Dedifferentiated amniotic fluid mesenchymal stem cell (primary cell): ENCODE results near the gene SMG7.

Experiments
- DNase-seq: peaks from one replicate; pipeline ENCODE4 v3.0.0-alpha.2; 2016; ENCODE audit errors: extremely low spot score

The SMG7 gene

DNA sequence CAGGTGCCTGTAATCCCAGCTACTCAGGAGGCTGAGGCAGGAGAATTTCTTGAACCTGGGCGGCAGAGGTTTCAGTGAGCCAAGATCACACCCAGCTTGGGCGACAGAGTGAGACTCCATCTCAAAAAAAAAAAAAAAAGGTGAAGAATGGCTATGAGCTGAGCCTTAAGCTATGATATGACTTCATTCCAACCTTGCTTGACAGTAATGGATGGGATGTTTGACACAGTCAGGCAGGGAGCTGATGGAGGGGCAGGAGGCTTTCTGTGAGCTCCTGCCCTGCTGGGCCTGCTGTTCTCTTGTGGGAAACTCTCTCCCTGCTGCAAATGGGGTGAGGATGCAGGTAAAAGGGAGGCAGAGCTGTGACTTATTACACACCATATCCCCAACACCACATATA, 90.4 kb downstream of the SMG7 start:
- no peak for DNase-seq

- DNase-seq = no peak
Measured at GRCh38 chr1:183565261-183565660, 93.0 kb downstream of the SMG7 start.

GRCh38 chr1:183566026-183566425, 93.7 kb downstream of the SMG7 start:
- DNase-seq = no peak

GRCh38 chr1:183567584-183567983, 95.3 kb downstream of the SMG7 start:
- no peak for DNase-seq

DNA sequence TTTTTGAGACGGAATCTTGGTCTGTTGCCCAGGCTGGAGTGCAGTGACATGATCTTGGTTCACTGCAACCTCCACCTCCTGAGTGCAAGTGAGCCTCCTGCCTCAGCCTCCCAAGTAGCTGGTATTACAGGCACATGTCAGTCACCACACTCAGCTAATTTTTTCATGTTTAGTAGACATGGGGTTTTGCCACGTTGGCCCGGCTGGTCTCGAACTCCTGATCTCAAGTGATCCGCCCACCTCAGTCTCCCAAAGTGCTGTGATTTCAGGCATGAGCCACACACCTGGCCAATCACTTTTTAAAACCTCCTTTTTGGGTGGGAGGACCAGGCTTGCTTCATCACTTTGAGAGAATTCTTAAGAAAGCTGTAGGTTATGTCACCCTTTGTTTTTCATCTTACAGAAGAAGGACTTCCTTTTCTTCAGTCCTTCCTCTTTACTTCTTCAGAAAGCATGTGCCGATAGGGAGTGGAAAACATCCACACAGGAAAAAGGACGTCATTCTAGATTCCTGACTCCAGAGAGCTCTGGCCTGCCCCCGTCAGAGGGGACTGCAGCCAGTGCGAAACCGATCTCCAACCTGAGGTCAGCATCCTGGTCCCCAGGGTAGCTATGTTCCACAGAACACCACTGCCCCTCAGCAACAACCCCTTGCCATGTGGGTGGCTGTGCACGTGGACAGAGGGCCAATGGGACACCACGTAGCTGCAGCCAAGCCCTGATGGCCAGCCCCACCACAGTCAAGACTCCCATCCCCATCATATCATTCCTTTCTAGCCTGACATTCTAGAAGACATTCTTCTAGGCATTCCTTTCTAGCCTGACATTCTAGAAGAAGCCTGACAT, 96.1 kb downstream of the SMG7 start:
- no peak for DNase-seq

DNA sequence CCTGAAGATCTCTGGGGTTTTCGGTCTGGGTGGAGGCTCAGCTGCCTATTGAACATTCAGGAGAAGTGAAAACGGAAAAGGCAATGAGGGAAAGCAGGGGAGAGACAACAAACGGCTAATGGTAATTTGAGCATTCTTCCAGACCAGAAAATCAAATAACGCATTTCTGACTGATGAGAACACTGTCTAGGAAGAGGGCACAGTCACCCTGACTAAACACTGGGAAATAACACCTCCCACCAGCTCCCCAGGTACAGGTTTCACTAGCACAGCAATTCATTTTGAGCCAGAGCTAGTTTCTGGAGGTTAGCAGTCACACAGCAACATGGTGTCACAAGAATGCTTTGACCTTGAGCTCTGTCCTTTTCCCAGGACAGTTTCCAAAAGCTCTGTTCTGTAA, 96.8 kb downstream of the SMG7 start:
- no peak for DNase-seq

- no peak for DNase-seq
Measured at GRCh38 chr1:183569801-183570200, 97.5 kb downstream of the SMG7 start.

- DNase-seq = no peak
Measured at GRCh38 chr1:183570451-183570850, 98.2 kb downstream of the SMG7 start.

- DNase-seq = no peak
Measured at GRCh38 chr1:183571678-183572268, 99.5 kb downstream of the SMG7 start.

DNA sequence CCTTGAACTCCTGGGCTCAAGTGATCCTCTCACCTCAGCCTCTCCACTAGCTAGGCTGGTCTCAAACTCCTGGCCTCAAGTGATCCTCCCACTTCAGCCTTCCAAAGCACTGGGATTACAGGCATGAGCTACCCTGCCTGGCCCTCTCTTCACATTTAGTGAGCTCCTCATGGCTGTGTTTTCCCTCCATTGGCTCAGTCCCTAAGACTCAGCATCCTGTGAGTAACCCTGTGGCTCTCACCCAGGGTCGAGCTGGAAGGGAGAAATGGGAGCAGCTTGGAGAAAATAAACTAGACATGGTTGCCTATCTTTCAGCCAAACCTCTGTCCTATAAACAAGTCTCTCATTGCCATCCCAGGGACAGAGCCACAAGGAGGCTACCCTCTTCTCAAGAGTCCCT, 100.4 kb downstream of the SMG7 start:
- no peak for DNase-seq

- no peak for DNase-seq
Measured at GRCh38 chr1:183575606-183576005, 103.3 kb downstream of the SMG7 start.

DNA sequence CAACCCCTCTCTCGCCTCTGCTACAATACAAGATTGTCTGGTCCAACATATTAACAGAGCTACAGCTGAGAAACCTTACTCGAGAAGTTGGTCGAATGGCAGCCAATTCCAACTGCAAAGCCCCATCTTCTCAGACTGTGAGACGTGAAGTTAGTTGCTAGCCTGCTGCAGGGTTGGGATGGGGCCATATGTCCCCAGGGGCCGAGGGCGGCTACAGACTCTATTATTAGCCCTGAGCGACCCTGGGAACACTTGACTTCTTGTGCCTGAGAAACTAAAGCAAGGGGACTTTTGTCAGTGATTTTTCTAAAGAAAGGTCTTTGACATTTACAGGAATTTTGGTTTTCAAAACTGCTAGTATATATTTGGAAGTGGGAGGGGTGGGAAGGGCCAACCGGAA, 104.2 kb downstream of the SMG7 start:
- no peak for DNase-seq

DNA sequence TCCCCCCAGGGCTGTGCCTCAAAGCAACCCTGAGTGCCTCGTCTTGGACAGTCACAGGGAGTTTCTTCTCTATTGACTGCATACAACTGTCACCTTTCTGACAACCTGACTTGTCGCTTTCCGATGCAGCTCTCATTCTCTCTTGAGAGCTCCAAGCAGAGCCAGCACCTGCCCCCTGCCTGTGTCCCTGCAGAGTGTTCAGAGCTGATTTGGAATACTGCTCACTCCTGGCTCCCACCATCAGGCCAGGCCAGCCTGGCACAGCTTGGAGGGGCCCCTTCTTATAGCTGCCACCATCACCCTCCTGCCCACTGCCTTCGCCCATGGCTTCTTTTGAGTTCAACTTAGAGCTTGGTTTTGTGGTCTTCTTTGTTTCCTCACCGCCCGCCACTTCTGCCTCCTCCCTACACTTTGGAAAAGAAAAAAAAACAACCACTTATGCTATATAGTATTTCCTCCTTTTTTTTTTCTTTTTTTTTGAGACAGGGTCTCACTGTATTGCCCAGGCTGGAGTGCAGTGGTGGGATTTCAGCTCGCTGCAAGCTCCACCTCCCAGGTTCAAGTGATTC, 105.7 kb downstream of the SMG7 start:
- no peak for DNase-seq

DNA sequence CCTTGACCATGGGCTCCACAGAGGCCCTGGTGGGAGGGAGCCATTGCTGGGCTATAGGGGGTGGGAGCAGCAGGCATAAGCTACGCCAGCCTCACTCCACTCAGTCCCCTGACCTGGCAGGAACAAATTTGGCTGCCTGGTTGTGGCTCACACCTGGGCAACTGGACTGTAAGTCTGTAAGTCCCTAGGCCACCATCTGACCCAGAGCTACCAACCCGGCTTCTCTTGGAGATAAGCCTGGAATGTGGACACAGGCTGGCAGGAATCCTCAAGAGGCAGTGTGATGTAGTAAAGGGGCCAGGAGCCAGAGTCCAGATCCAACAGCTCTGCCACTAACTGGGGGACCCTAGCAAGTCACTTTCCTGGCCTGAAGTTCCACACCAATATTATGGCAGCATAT, 106.6 kb downstream of the SMG7 start:
- no peak for DNase-seq

DNA sequence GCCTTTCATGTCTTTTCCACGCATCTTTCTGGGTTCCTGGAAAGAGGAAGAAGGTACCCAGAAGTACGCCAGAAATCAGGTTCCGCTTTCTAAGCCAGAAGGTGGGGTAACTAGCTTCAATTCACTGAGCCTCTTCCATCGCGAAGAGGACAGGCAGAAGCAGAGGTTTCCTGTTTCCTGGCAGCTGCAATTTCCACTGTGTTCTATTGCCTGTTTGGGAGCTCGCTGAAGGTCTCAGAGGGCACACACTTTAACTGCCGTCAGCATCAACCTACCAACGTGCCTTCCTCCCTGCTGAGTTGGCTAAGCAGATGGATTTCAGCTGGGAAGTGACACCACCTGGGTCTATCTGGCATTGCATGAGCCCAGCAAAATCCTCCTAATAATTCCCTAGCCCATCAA, 108.0 kb downstream of the SMG7 start:
- no peak for DNase-seq

GRCh38 chr1:183582021-183582713, 109.9 kb downstream of the SMG7 start:
- no peak for DNase-seq

GRCh38 chr1:183583466-183583865, 111.2 kb downstream of the SMG7 start:
- no peak for DNase-seq

DNA sequence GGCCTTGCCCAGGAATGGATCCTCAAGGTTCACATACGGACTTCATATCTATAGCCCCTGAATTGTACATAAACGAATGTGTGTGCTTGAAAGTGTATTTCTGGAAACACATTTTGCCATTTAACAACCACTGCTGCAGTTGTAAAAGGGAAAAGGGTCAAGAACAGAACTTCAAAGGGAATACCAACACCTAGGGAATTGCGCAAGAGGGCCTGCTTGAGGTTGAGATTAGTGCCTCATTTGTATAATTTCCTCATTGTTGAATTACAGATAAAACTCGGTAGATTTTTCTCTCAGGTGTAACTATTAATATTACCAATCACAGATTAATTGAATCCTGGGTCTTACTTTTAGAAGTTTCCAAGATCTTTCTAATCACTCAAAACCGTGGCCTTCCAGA, 111.8 kb downstream of the SMG7 start:
- no peak for DNase-seq

GRCh38 chr1:183585038-183585437, 112.7 kb downstream of the SMG7 start:
- no peak for DNase-seq

- no peak for DNase-seq
Measured at GRCh38 chr1:183586455-183586854, 114.2 kb downstream of the SMG7 start.

DNA sequence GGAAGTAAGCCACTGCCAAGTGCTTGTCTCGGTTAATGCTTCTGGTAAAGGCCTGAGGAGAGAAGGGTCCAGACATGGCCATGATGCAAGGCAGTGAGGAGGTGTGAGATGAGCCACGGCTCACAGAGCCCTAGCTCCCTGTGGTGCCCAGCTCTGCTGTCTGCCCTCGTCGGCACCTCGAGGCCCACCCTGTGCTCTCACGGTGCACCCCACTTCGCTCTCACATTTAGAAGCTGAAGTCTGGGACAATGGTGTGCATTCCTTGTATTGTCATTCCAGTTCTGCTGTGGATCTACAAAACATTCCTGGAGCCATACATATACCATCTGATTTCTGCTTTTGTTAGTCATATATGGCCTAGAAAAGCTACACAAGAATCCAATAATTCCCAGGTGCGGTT, 114.6 kb downstream of the SMG7 start:
- no peak for DNase-seq

DNA sequence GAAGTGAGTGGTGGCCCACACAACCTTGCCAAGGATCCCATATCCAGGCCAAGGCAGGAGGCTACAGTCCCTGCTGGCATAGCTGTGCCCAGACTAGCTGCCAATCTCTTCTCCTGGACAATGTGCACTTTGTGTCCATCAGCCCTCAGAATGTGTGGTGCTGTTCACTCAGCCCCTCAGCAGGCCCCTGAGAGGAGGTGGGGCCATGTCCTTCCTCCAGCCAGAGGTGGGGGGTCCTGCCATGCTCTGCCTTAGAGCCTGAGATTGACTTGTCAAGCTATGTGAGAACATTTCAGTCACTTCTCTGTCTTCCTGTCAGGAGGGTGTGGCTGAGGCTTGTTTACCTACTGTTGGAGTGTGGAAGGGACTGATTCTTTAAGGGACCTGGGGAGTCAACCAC, 116.5 kb downstream of the SMG7 start:
- DNase-seq = no peak

- DNase-seq = no peak
Measured at GRCh38 chr1:183589384-183589783, 117.1 kb downstream of the SMG7 start.
